Measurements from ENCODE around the gene NUMA1. TPM values are rescaled to one million over a fixed set of nuclear protein-coding genes. Genes with fewer than 3 reads are reported as not detected.

NUMA1 gene
- total RNA-seq, 1 experiment from 2014 or later, result 145 TPM

GRCh38 chr11:72091292-72091691 lies 10.9 kb upstream of the NUMA1 start:
- in situ Hi-C loops (cut with HindIII; ENCODE audit: low pct_unique_long_range_greater_than_20kb, low sequenced_read_pairs) (no loop called here), intact Hi-C loops (cut with micrococcal nuclease; ENCODE audit: unreplicated experiment) (no loop called here)
- peak; percentile 92 for TF ChIP-seq CTCF (IDR thresholded peaks at IDR 0.05)
- TF ChIP-seq REST (IDR thresholded peaks at IDR 0.05; ENCODE audit: insufficient read depth in 1 of 2, low read depth in 2 of 2, low read length in 1 of 2), result no peak
- Histone ChIP-seq H3K36me3 (ENCODE audit: control insufficient read depth, insufficient read depth, low read length) (no peaks in the 10 kb centered on the region), H3K27me3 (ENCODE audit: control insufficient read depth, insufficient read depth, low read length) (no peaks in the 10 kb centered on the region), H3K4me1 (ENCODE audit: control insufficient read depth, insufficient read depth, low read length) (no peaks in the 10 kb centered on the region), H3K27ac (ENCODE audit: low read length) (no peak overlapping the region), H3K9me3 (ENCODE audit: control insufficient read depth, insufficient read depth, low read depth, low read length) (no peaks in the 10 kb centered on the region), H3K4me3 (ENCODE audit: low read depth in 2 of 2, low read length in 2 of 2) (no peak overlapping the region)
- DNase-seq (ENCODE audit: low read depth, low spot score) (no peak), ATAC-seq (peak; percentile 92)
- ChIA-PET CTCF (interaction anchor here (0.6 to 2.7 kb wide), 4 partner anchors 9 to 77 kb away, joined by 3 to 25 read pairs (median 3); partner anchors contain the start of gene ANAPC15), POLR2A (no interaction called here)
- BruUV-seq (replicated peaks), result no TSS peak

- intact Hi-C loops (cut with micrococcal nuclease; ENCODE audit: unreplicated experiment) (no loop called here), in situ Hi-C loops (cut with HindIII; ENCODE audit: low pct_unique_long_range_greater_than_20kb, low sequenced_read_pairs) (no loop called here)
- CTCF ChIA-PET, result no interaction called here
- TF ChIP-seq TCF7L2 (IDR thresholded peaks at IDR 0.05; ENCODE audit: low read depth, low read length) (no peak), CTCF (IDR thresholded peaks at IDR 0.05) (no peak), POLR2AphosphoS5 (IDR thresholded peaks at IDR 0.05; ENCODE audit: low read depth, low read length) (no peak), REST (IDR thresholded peaks at IDR 0.05; ENCODE audit: insufficient read depth in 1 of 2, low read depth in 2 of 2, low read length in 1 of 2) (no peak), SIN3A (IDR thresholded peaks at IDR 0.05; ENCODE audit: borderline replicate concordance, insufficient read depth, low read depth, low read length) (no peak)
- no peak for DNase-seq (ENCODE audit: low read depth, low spot score)
- no TSS peak for BruUV-seq (replicated peaks)
- Histone ChIP-seq H3K4me1 (ENCODE audit: control insufficient read depth, insufficient read depth, low read length) (no peaks in the 10 kb centered on the region), H3K4me3 (ENCODE audit: low read depth in 2 of 2, low read length in 2 of 2) (no peak overlapping the region), H3K27me3 (ENCODE audit: control insufficient read depth, insufficient read depth, low read length) (no peaks in the 10 kb centered on the region), H3K9me3 (ENCODE audit: control insufficient read depth, insufficient read depth, low read depth, low read length) (no peaks in the 10 kb centered on the region), H3K27ac (ENCODE audit: low read length) (no peak overlapping the region), H3K36me3 (ENCODE audit: control insufficient read depth, insufficient read depth, low read length) (no peaks in the 10 kb centered on the region)
- POLR2A ChIA-PET, result no interaction called here
- no peak for ATAC-seq
Measured at GRCh38 chr11:72088076-72088808, 7.9 kb upstream of the NUMA1 start.
